Fibroblast of skin of back (primary cell): ENCODE measurements around the gene STARD5.

ENCODE experiments used
- DNase-seq: peaks from one replicate; pipeline ENCODE4 v3.0.0-alpha.2; 2013

The STARD5 gene

GRCh38 chr15:81311752-81312464, 12.0 kb downstream of the STARD5 start:
- DNase-seq = no peak

GRCh38 chr15:81310480-81310879, 13.5 kb downstream of the STARD5 start:
- no peak for DNase-seq

- no peak for DNase-seq
These were observed 14.1 kb downstream of the STARD5 start for GRCh38 chr15:81309647-81310450.

- peak; percentile 34 for DNase-seq
These were observed 15.7 kb downstream of the STARD5 start for GRCh38 chr15:81308260-81308659.

- DNase-seq = peak; percentile 64
These were observed 19.7 kb downstream of the STARD5 start for GRCh38 chr15:81304226-81304625.

GRCh38 chr15:81303244-81304225, 20.4 kb downstream of the STARD5 start:
- no peak for DNase-seq

GRCh38 chr15:81302701-81303109, 21.2 kb downstream of the STARD5 start:
- DNase-seq = no peak

GRCh38 chr15:81301815-81302399, 22.0 kb downstream of the STARD5 start:
- DNase-seq = no peak

GRCh38 chr15:81301385-81301784, 22.6 kb downstream of the STARD5 start:
- DNase-seq = no peak

- no peak for DNase-seq
These were observed 24.2 kb downstream of the STARD5 start for GRCh38 chr15:81299630-81300273.

GRCh38 chr15:81299156-81299555, 24.8 kb downstream of the STARD5 start:
- no peak for DNase-seq

- no peak for DNase-seq
These were observed 25.3 kb downstream of the STARD5 start for GRCh38 chr15:81298611-81299010.

- DNase-seq = no peak
These were observed 26.1 kb downstream of the STARD5 start for GRCh38 chr15:81297603-81298575.

GRCh38 chr15:81297147-81297572, 26.8 kb downstream of the STARD5 start:
- peak; percentile 27 for DNase-seq

- DNase-seq = peak; percentile 14
These were observed 27.3 kb downstream of the STARD5 start for GRCh38 chr15:81296673-81297072.

- DNase-seq = no peak
These were observed 27.8 kb downstream of the STARD5 start for GRCh38 chr15:81296186-81296585.

- DNase-seq = no peak
These were observed 28.3 kb downstream of the STARD5 start for GRCh38 chr15:81295486-81296121.

- no peak for DNase-seq
These were observed 29.4 kb downstream of the STARD5 start for GRCh38 chr15:81294516-81294880.

- no peak for DNase-seq
These were observed 30.0 kb downstream of the STARD5 start for GRCh38 chr15:81293728-81294515.
